Stomach (tissue), 4 donors: ENCODE measurements around the gene GOLGB1.

Source experiments
- CTCF ChIP-seq, 7 experiments: fragments of 450-650 bp in 4 of 7; fragments of 200-600 bp in 3 of 7; sonication (generic) in 3 of 7; IDR thresholded peaks; one replicate each; pipeline ENCODE4 v1.5.1; 2016 to 2019; ENCODE audit warnings: antibody characterized with exemption in 7 of 7, control low read depth in 2 of 7, mild to moderate bottlenecking in 1 of 7
- EP300 ChIP-seq: sonication (generic); formaldehyde crosslinking; IDR thresholded peaks from one replicate; pipeline ENCODE4 v1.6.1; 2017; ENCODE audit warnings: antibody characterized with exemption
- POLR2A ChIP-seq, 4 donors: fragments of 450-650 bp; IDR thresholded peaks; one replicate each; pipeline ENCODE4 v1.6.1; 2016; ENCODE audit warnings: antibody characterized with exemption in 4 of 4, control low read depth in 2 of 4, mild to moderate bottlenecking in 1 of 4, moderate library complexity in 1 of 4
- POLR2AphosphoS5 ChIP-seq, 3 donors: sonication (generic); formaldehyde crosslinking; IDR thresholded peaks; one replicate each; pipeline ENCODE4 v1.6.1; 2016; ENCODE audit warnings: antibody characterized with exemption in 3 of 3

DNA sequence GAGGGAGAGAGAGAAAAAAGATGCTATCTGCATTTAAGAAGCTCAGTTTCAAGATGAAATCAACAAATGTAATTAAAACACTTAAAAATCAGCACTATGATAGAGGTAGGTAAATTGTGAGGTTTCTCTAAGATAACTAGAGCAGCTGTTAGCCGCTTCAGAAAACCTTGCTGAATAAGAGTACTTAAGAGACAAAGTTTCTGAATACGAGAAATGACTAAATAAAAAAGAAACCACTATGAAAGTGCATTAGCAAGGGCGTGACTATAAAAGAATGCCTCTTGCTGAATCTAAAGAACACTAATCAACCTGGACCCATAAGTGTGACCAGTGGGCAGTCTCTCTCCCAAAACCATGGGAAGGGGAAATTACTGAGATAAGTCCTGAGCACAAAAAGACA lies 43.5 kb upstream of the GOLGB1 start:
- TF ChIP-seq POLR2AphosphoS5 (IDR thresholded peaks at IDR 0.05) (no peak), EP300 (no peak), CTCF (IDR thresholded peaks at IDR 0.05) (no peak), POLR2A (IDR thresholded peaks at IDR 0.05) (no peak)
